ENCODE data around the gene HEATR1.
"Not testable (repeated sequence)": the region's sequence is repeated elsewhere in the genome, so short reads cannot be mapped to it uniquely, and the experiment has no call there.

The HEATR1 gene

DNA sequence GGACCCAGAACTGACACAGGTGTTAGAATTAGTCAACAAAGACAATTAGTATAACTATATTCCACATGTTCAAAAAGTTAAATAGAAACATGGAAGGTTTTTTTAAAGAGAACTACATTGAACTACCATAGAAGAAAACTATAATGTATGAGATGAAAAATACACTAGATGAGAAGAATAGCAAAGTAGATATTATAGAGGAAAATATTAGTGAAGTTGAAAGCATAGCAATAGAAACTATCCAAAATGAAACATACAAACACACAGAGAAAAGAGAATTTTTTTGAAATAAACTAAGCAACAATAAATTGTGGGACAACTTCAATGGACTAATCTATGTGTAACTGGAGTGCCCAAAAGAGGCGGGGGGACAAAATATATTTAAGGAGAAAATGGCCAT is 8.0 kb upstream of the HEATR1 start:
- CTCF ChIA-PET: interaction anchor here (0.6 kb wide), 1 partner anchor 750 kb away, joined by 3 read pairs; no protein-coding TSS in a partner anchor
- POLR2A ChIA-PET (ENCODE audit: low non-redundant PET): no interaction called here
- TF ChIP-seq, protein P1, sequence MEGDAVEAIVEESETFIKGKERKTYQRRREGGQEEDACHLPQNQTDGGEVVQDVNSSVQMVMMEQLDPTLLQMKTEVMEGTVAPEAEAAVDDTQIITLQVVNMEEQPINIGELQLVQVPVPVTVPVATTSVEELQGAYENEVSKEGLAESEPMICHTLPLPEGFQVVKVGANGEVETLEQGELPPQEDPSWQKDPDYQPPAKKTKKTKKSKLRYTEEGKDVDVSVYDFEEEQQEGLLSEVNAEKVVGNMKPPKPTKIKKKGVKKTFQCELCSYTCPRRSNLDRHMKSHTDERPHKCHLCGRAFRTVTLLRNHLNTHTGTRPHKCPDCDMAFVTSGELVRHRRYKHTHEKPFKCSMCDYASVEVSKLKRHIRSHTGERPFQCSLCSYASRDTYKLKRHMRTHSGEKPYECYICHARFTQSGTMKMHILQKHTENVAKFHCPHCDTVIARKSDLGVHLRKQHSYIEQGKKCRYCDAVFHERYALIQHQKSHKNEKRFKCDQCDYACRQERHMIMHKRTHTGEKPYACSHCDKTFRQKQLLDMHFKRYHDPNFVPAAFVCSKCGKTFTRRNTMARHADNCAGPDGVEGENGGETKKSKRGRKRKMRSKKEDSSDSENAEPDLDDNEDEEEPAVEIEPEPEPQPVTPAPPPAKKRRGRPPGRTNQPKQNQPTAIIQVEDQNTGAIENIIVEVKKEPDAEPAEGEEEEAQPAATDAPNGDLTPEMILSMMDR (conservative IDR thresholded peaks at IDR 0.05; ENCODE audit: low read depth): no peak
- no peak overlapping the region for H3K27ac ChIP-seq
- no peak for DNase-seq (ENCODE audit: low spot score)

GRCh38 chr1:236608930-236609726 is 4.8 kb upstream of the HEATR1 start:
- TF ChIP-seq, protein P1 (conservative IDR thresholded peaks at IDR 0.05; ENCODE audit: low read depth): peak; percentile 68
- ChIA-PET CTCF (interaction anchor here (0.6 to 1.7 kb wide), 12 partner anchors 10 to 1230 kb away, joined by 3 to 6 read pairs (median 4); no protein-coding TSS in a partner anchor), POLR2A (ENCODE audit: low non-redundant PET) (no interaction called here)
- peak; percentile 74 for DNase-seq (ENCODE audit: low spot score)
- H3K27ac ChIP-seq: no peak overlapping the region

GRCh38 chr1:236607597-236607996 is 3.3 kb upstream of the HEATR1 start:
- CTCF ChIA-PET: interaction anchor here (0.5 kb wide), 1 partner anchor 32 kb away, joined by 4 read pairs; no protein-coding TSS in a partner anchor

DNA sequence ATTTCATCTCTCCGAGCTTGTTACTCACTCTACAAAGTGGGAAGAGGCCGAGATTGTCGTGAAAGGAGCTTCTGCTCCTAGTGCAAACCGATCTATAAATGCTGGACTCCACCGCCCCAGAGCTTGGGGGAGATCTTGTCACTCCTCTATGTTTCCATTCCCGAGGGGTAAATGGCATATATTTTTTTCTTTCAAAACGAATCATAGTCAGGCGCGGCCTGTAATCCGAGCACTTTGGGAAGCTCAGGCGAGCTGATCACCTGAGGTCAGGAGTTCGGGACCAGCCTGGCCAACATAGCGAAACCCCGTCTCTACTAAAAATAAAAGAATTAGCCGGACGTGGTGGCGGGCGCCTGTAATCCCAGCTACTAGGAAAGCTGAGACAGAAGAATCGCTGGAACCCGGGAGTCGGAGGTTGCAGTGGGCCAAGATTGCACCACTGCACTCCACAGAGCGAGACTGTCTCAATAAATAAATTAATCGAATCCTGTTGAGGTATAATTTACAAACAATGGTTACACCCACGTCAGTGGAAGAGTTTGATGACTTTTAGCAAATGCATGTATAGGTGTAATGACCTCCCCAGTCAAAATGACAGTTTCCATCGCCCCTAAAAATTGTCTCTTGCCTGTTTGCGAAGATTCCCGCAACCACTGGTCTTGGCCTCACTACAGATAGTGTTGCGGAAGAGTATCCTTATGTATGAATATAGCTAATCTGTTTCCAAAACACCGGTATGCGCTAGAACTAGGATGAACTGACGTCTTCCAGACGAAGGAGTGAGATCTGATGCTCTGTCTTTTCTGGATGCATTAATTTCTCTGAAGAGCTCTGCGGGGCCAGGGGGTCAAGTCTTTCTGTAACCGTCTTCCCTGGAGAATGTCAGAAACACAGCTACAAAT is 840 bp upstream of the HEATR1 start:
- no peak for DNase-seq (ENCODE audit: low spot score)
- CTCF ChIA-PET: interaction anchor here (0.6 kb wide), 1 partner anchor 53 kb away, joined by 6 read pairs; no protein-coding TSS in a partner anchor
- POLR2A ChIA-PET (ENCODE audit: low non-redundant PET): no interaction called here
- TF ChIP-seq, protein P1 (conservative IDR thresholded peaks at IDR 0.05; ENCODE audit: low read depth): no peak
- peak overlapping the region; percentile 73 for H3K27ac ChIP-seq

More at GRCh38 chr1:236607597-236607996, 3.3 kb upstream of the HEATR1 start:
- DNase-seq (ENCODE audit: low spot score); POLR2A ChIA-PET (ENCODE audit: low non-redundant PET); H3K27ac ChIP-seq: not testable (repeated sequence)

- CTCF ChIA-PET: interaction anchor here (0.6 kb wide), 1 partner anchor 30 kb away, joined by 4 read pairs; no protein-coding TSS in a partner anchor
- DNase-seq (ENCODE audit: low spot score): no peak
- H3K27ac ChIP-seq: no peak overlapping the region
- TF ChIP-seq, protein P1 (conservative IDR thresholded peaks at IDR 0.05; ENCODE audit: low read depth): no peak
- POLR2A ChIA-PET (ENCODE audit: low non-redundant PET): no interaction called here
Observed at GRCh38 chr1:236602171-236602570, 2.1 kb downstream of the HEATR1 start.

GRCh38 chr1:236590553-236591150 is 13.7 kb downstream of the HEATR1 start:
- H3K27ac ChIP-seq: no peak overlapping the region
- DNase-seq (ENCODE audit: low spot score): no peak
- ChIA-PET POLR2A (ENCODE audit: low non-redundant PET) (no interaction called here), CTCF (no interaction called here)
- TF ChIP-seq, protein P1 (conservative IDR thresholded peaks at IDR 0.05; ENCODE audit: low read depth): no peak

All from RWPE1 (cell line).